Activated T-helper 1 cell treated with anti-CD3 and anti-CD28 coated beads, Interleukin-12 subunit alpha, Interleukin-12 subunit beta, Interleukin-2, Interleukin-4 antibody, amounts not matched to agents 30 ng/mL and 10 ng/mL and 1 ng/mL, durations not matched to agents 14 hours and 24 hours and 36 hours (primary cell): ENCODE results near the gene CAMSAP1. TPM values are rescaled to one million over a fixed set of nuclear protein-coding genes. Genes with fewer than 3 reads are reported as not detected.

Experiments used
- DNase-seq: peaks from one replicate; pipeline ENCODE4 v3.0.0; 2021; ENCODE audit warnings: low spot score
- H3K27ac Mint-ChIP-seq: one replicate; pipeline ENCODE4 v1.8.0; 2021; ENCODE audit warnings: mild to moderate bottlenecking, mixed read lengths
- H3K27me3 Mint-ChIP-seq: one replicate; pipeline ENCODE4 v1.8.0; 2022; ENCODE audit warnings: mild to moderate bottlenecking, moderate library complexity, mixed read lengths; ENCODE audit not compliant: insufficient read depth
- H3K36me3 Mint-ChIP-seq: one replicate; pipeline ENCODE4 v1.8.0; 2021; ENCODE audit warnings: low read depth, mixed read lengths
- H3K4me1 Mint-ChIP-seq: one replicate; pipeline ENCODE4 v1.8.0; 2021; ENCODE audit warnings: low read depth, mixed read lengths
- H3K4me3 Mint-ChIP-seq: one replicate; pipeline ENCODE4 v1.8.0; 2021; ENCODE audit warnings: mild to moderate bottlenecking, moderate library complexity, mixed read lengths
- H3K9me3 Mint-ChIP-seq: one replicate; pipeline ENCODE4 v1.8.0; 2021; ENCODE audit warnings: mixed read lengths
- intact Hi-C: fragments of 100-400 bp; cut with micrococcal nuclease; formaldehyde crosslinking; loops from one replicate; pipeline ENCODE4 v1.15.1; 2024
- total RNA-seq: library from RNA; stranded (reverse); gene quantifications from 2 replicates; pipeline ENCODE4 v1.2.3, GENCODE V29; 2022

CAMSAP1 gene
- total RNA-seq, 1 donor from 2014 or later, result 43.8 TPM

GRCh38 chr9:135764731-135765130 lies 142.6 kb downstream of the CAMSAP1 start:
- DNase-seq, result no peak
- H3K4me1 Mint-ChIP-seq, result no peaks in the 10 kb centered on the region
- H3K9me3 Mint-ChIP-seq, result peaks cover 11% of the 10 kb centered on the region
- no peaks in the 10 kb centered on the region for H3K36me3 Mint-ChIP-seq
- no peak overlapping the region for H3K4me3 Mint-ChIP-seq
- H3K27ac Mint-ChIP-seq, result no peak overlapping the region
- intact Hi-C loops, result no loop called here
- no peaks in the 10 kb centered on the region for H3K27me3 Mint-ChIP-seq

DNA sequence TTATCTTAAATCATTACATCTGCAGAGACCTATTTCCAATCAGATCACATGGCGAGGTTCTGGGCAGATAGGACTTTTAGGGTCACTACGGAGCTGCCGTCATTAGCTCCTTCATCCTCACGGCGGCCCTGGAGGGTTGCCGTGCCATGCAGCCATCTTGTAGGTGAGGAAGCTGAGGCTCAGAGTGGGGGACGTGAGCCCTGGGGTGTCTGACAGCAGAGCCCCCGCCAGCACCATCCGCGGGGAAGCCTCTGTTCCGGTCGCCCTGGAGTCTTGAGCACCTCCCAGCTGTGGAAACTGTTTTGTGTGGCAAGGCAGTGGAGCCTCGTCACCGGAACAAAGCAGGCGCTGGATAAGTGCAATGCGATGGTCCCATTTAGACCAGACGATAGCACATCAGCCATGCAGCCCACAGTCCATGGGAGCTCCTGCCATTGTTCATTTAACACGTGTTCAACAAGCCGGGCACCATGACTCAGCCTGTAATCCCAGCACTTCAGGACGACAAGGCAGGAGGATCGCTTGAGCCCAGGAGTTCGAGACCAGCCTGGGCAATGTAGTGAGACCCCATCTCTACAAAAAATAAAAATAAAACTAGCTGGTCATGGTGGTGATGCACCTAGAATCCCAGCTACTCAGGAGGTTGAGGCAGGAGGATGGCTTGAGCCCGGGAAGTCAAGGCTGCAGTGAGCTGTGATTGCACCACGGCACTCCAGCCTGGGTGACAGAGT lies 143.5 kb downstream of the CAMSAP1 start:
- no peaks in the 10 kb centered on the region for H3K27me3 Mint-ChIP-seq
- intact Hi-C loops, result no loop called here
- H3K9me3 Mint-ChIP-seq, result peaks cover 11% of the 10 kb centered on the region
- no peak overlapping the region for H3K27ac Mint-ChIP-seq
- H3K4me3 Mint-ChIP-seq, result no peak overlapping the region
- no peak for DNase-seq
- no peaks in the 10 kb centered on the region for H3K4me1 Mint-ChIP-seq
- H3K36me3 Mint-ChIP-seq, result no peaks in the 10 kb centered on the region

GRCh38 chr9:135762921-135763320 lies 144.4 kb downstream of the CAMSAP1 start:
- intact Hi-C loops, result no loop called here
- no peak for DNase-seq
- H3K36me3 Mint-ChIP-seq, result no peaks in the 10 kb centered on the region
- H3K27ac Mint-ChIP-seq, result no peak overlapping the region
- peaks cover 11% of the 10 kb centered on the region for H3K9me3 Mint-ChIP-seq
- no peaks in the 10 kb centered on the region for H3K4me1 Mint-ChIP-seq
- H3K4me3 Mint-ChIP-seq, result no peak overlapping the region
- H3K27me3 Mint-ChIP-seq, result no peaks in the 10 kb centered on the region

DNA sequence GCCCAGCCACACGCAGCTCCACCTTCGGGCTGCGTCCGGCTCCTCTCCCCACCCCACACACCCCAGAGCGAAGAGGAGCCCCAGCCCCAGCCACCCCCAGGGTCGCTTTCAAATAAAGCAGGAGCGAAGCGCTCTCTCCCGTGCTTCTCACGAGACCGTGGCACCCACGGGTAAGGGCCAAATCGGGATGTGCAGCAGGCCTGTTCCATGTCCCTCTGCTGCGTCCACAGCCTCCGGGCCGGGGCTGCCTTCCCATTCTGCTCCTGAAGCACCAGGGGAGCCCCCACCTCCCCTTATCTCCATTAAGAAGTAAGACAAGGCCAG lies 145.5 kb downstream of the CAMSAP1 start:
- H3K4me3 Mint-ChIP-seq, result no peak overlapping the region
- no peaks in the 10 kb centered on the region for H3K27me3 Mint-ChIP-seq
- DNase-seq, result no peak
- no peak overlapping the region for H3K27ac Mint-ChIP-seq
- intact Hi-C loops, result no loop called here
- H3K4me1 Mint-ChIP-seq, result no peaks in the 10 kb centered on the region
- peaks cover 11% of the 10 kb centered on the region for H3K9me3 Mint-ChIP-seq
- no peaks in the 10 kb centered on the region for H3K36me3 Mint-ChIP-seq

DNA sequence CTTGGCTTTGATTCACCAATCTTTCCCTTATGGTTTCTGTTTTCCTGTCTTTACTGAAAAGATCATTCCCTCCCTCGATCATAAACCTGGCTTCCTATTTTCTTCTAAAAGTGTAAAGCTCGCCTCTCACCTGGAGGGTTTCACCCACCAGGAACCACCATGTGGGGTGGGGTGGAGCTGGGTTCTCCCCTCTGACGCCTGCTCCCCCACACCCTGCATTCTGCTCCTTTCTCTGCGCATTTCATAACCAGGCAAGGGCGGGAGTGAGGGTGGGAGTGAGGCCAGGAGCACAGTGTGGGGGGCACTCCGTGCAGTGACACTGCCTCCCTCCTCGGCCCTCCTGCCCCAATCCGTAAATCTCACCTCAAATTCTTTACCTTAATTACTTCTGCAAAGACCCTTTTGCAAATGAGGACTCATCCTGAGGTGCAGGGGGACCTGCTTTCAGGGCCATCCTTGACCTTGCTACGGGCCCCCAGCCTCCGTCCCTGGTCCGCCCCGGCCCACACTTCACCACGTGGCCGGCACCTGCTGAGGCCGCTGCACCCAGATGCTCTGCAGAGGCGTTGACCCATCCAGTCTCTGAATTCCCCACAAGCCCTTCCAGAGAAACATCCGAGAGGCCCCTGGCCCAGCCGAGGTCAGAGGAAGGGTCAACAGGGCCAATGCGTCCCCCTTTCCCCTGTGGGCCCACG lies 146.0 kb downstream of the CAMSAP1 start:
- Mint-ChIP-seq H3K27me3 (no peaks in the 10 kb centered on the region), H3K36me3 (no peaks in the 10 kb centered on the region), H3K4me1 (no peaks in the 10 kb centered on the region), H3K27ac (no peak overlapping the region), H3K9me3 (peaks cover 6% of the 10 kb centered on the region), H3K4me3 (no peak overlapping the region)
- no peak for DNase-seq
- intact Hi-C loops, result no loop called here

GRCh38 chr9:135760465-135760864 lies 146.9 kb downstream of the CAMSAP1 start:
- Mint-ChIP-seq H3K4me3 (no peak overlapping the region), H3K4me1 (no peaks in the 10 kb centered on the region), H3K36me3 (no peaks in the 10 kb centered on the region), H3K9me3 (no peaks in the 10 kb centered on the region), H3K27me3 (no peaks in the 10 kb centered on the region), H3K27ac (no peak overlapping the region)
- DNase-seq, result no peak
- intact Hi-C loops, result no loop called here

- intact Hi-C loops, result no loop called here
- Mint-ChIP-seq H3K36me3 (no peaks in the 10 kb centered on the region), H3K4me3 (no peak overlapping the region), H3K4me1 (no peaks in the 10 kb centered on the region), H3K27ac (no peak overlapping the region), H3K9me3 (no peaks in the 10 kb centered on the region), H3K27me3 (no peaks in the 10 kb centered on the region)
- DNase-seq, result no peak
Observed at GRCh38 chr9:135759676-135760300, 147.6 kb downstream of the CAMSAP1 start.

DNA sequence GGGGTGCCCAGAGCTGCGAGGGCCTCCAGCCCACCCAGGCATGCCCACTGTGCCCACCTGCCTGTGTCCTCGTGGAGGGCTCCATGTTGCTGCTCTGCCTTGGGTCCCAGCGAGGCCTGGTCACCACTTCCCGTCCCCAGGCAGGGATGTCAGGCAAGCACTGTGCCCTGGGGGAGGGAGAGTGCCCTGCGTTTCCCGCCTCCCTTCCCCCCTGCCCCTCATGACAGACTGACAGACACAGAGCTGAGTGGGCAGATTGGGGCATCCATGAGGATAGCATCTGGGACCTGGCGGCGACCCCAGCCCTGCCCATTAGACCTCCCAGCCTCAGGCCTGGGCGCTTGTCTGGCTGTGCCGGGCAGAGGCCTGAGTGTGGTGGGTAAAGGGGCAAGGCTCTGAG lies 148.5 kb downstream of the CAMSAP1 start:
- H3K9me3 Mint-ChIP-seq, result no peaks in the 10 kb centered on the region
- H3K27ac Mint-ChIP-seq, result no peak overlapping the region
- H3K36me3 Mint-ChIP-seq, result no peaks in the 10 kb centered on the region
- DNase-seq, result no peak
- H3K27me3 Mint-ChIP-seq, result no peaks in the 10 kb centered on the region
- intact Hi-C loops, result no loop called here
- H3K4me1 Mint-ChIP-seq, result no peaks in the 10 kb centered on the region
- no peak overlapping the region for H3K4me3 Mint-ChIP-seq

Other genes starting within 250 kb of the CAMSAP1 start
- not detected in 2 replicates for gene LCN9, start 244.2 kb downstream of the CAMSAP1 start, total RNA-seq
- gene SOHLH1, start 208.1 kb downstream of the CAMSAP1 start, total RNA-seq, result not detected in 2 replicates
- gene KCNT1, start 205.4 kb downstream of the CAMSAP1 start, total RNA-seq, result not detected in 2 replicates
- gene UBAC1, start 53.8 kb upstream of the CAMSAP1 start, total RNA-seq, result 41.9 and 42.0 TPM in 2 replicates
- 3.7 and 4.0 TPM in 2 replicates for gene NACC2, start 187.7 kb upstream of the CAMSAP1 start, total RNA-seq
- 50.1 and 51.5 TPM in 2 replicates for gene TMEM250, start 211.3 kb upstream of the CAMSAP1 start, total RNA-seq